ENCODE results near the gene NTHL1.

Gene NTHL1

DNA sequence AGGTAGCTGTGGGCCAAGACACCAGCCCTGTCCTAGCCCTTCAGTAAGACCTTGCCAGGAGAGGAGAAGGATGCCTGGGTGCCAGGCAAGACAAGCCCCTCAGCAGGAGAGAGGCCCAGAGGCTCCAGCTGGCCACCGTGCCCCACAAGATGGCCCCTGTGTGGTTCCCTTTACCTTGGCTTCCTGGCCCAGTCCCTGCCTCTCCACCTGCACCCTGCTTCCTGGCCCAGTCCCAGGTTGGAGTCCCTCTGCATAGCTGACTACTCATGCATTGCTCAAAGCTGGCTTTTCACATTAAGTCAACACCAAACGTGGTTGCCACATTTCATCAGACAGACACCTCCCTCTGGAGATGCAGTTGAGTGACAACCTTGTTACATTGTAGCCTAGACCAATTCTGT is 53.9 kb downstream of the NTHL1 start:
- ATAC-seq (ENCODE audit: insufficient read depth, low read depth): no peak
- DNase-seq: no peak

GRCh38 chr16:1992704-1993317 is 54.8 kb downstream of the NTHL1 start:
- no peak overlapping the region for H3K27ac ChIP-seq (ENCODE audit: low read length)
- H2AFZ ChIP-seq (ENCODE audit: low read depth, low read length): no peak overlapping the region
- no peak overlapping the region for H3K4me3 ChIP-seq (ENCODE audit: low read depth in 1 of 2, low read length in 2 of 2)
- no peaks in the 10 kb centered on the region for H3K79me2 ChIP-seq (ENCODE audit: insufficient read depth, low read length)
- H3K9ac ChIP-seq (ENCODE audit: low read depth, low read length): no peak overlapping the region
- peaks cover 10% of the 10 kb centered on the region for H3K36me3 ChIP-seq (ENCODE audit: insufficient read depth, low read length)
- H4K20me1 ChIP-seq (ENCODE audit: insufficient read depth, low read length): 0 out of 2 replicates have a peak, but pooled peaks cover 5% of the 10 kb centered on the region
- no peaks in the 10 kb centered on the region for H3K4me1 ChIP-seq (ENCODE audit: insufficient read depth, low read length)
- ATAC-seq (ENCODE audit: insufficient read depth, low read depth) (no peak), DNase-seq (no peak)
- no peaks in the 10 kb centered on the region for H3K9me3 ChIP-seq (ENCODE audit: insufficient read depth, low read length, severe bottlenecking)
- no peak overlapping the region for H3K4me2 ChIP-seq (ENCODE audit: insufficient read depth, low read length)
- no peak for TF ChIP-seq EZH2 (IDR thresholded peaks at IDR 0.05; ENCODE audit: borderline replicate concordance, low read depth, low read length, severe bottlenecking)
- TF ChIP-seq, protein P1, sequence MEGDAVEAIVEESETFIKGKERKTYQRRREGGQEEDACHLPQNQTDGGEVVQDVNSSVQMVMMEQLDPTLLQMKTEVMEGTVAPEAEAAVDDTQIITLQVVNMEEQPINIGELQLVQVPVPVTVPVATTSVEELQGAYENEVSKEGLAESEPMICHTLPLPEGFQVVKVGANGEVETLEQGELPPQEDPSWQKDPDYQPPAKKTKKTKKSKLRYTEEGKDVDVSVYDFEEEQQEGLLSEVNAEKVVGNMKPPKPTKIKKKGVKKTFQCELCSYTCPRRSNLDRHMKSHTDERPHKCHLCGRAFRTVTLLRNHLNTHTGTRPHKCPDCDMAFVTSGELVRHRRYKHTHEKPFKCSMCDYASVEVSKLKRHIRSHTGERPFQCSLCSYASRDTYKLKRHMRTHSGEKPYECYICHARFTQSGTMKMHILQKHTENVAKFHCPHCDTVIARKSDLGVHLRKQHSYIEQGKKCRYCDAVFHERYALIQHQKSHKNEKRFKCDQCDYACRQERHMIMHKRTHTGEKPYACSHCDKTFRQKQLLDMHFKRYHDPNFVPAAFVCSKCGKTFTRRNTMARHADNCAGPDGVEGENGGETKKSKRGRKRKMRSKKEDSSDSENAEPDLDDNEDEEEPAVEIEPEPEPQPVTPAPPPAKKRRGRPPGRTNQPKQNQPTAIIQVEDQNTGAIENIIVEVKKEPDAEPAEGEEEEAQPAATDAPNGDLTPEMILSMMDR (IDR thresholded peaks at IDR 0.05; ENCODE audit: borderline replicate concordance, extremely low read depth, low read length, poor library complexity, severe bottlenecking): no peak
- H3K27me3 ChIP-seq (ENCODE audit: insufficient read depth, low read length, poor library complexity): no peaks in the 10 kb centered on the region

More for the DNA sequence above, 53.9 kb downstream of the NTHL1 start:
- no peak overlapping the region for H3K4me2 ChIP-seq (ENCODE audit: insufficient read depth, low read length)
- no peaks in the 10 kb centered on the region for H3K9me3 ChIP-seq (ENCODE audit: insufficient read depth, low read length, severe bottlenecking)
- H3K27me3 ChIP-seq (ENCODE audit: insufficient read depth, low read length, poor library complexity): no peaks in the 10 kb centered on the region
- no peak overlapping the region for H2AFZ ChIP-seq (ENCODE audit: low read depth, low read length)
- 0 out of 2 replicates have a peak, but pooled peaks cover 5% of the 10 kb centered on the region for H4K20me1 ChIP-seq (ENCODE audit: insufficient read depth, low read length)
- no peak overlapping the region for H3K27ac ChIP-seq (ENCODE audit: low read length)
- no peak overlapping the region for H3K4me3 ChIP-seq (ENCODE audit: low read depth in 1 of 2, low read length in 2 of 2)
- no peak for TF ChIP-seq EZH2 (IDR thresholded peaks at IDR 0.05; ENCODE audit: borderline replicate concordance, low read depth, low read length, severe bottlenecking)
- TF ChIP-seq, protein P1 (IDR thresholded peaks at IDR 0.05; ENCODE audit: borderline replicate concordance, extremely low read depth, low read length, poor library complexity, severe bottlenecking): no peak
- no peak overlapping the region for H3K9ac ChIP-seq (ENCODE audit: low read depth, low read length)
- peaks cover 19% of the 10 kb centered on the region for H3K36me3 ChIP-seq (ENCODE audit: insufficient read depth, low read length)
- H3K4me1 ChIP-seq (ENCODE audit: insufficient read depth, low read length): no peaks in the 10 kb centered on the region
- no peaks in the 10 kb centered on the region for H3K79me2 ChIP-seq (ENCODE audit: insufficient read depth, low read length)

DNA sequence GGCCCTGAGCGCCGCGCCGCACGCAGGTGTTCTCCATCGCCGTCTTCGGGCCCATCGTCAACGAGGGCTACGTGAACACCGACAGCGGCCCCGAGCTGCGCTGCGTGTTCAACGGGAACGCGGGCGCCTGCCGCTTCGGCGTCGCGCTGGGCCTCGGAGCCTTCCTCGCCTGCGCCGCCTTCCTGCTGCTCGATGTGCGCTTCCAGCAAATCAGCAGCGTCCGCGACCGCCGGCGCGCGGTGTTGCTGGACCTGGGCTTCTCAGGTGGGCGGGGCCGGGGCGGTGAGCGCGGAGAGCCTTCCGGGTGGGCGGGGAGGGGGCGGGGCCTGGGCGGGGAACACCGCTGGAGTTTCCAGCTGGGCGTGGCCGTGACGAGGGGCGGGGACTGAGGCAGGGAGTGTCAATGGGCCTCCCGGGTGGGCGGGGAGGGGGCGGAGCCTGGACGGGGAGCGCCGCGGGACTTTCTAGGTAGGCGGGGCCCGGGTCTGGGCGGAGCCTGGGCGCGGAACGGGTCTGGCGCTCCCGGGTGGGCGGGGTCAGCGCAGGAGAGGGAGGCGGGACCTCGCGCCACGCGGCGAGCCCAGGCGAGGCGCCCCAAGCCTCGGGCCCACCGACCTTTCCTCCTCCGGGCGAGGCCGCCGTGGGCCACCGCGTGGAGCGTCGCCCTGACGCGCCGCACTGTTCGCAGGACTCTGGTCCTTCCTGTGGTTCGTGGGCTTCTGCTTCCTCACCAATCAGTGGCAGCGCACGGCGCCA is 55.5 kb downstream of the NTHL1 start:
- H3K9me3 ChIP-seq (ENCODE audit: insufficient read depth, low read length, severe bottlenecking): no peaks in the 10 kb centered on the region
- H3K36me3 ChIP-seq (ENCODE audit: insufficient read depth, low read length): peaks cover 6% of the 10 kb centered on the region; the same call in 1 of the 2 replicates
- no peaks in the 10 kb centered on the region for H3K79me2 ChIP-seq (ENCODE audit: insufficient read depth, low read length)
- H3K27me3 ChIP-seq (ENCODE audit: insufficient read depth, low read length, poor library complexity): no peaks in the 10 kb centered on the region
- H3K9ac ChIP-seq (ENCODE audit: low read depth, low read length): no peak overlapping the region
- H2AFZ ChIP-seq (ENCODE audit: low read depth, low read length): no peak overlapping the region
- H3K4me3 ChIP-seq (ENCODE audit: low read depth in 1 of 2, low read length in 2 of 2): no peak overlapping the region
- TF ChIP-seq, protein P1 (IDR thresholded peaks at IDR 0.05; ENCODE audit: borderline replicate concordance, extremely low read depth, low read length, poor library complexity, severe bottlenecking): no peak
- TF ChIP-seq EZH2 (IDR thresholded peaks at IDR 0.05; ENCODE audit: borderline replicate concordance, low read depth, low read length, severe bottlenecking): no peak
- ATAC-seq (ENCODE audit: insufficient read depth, low read depth) (no peak), DNase-seq (no peak)
- H3K4me2 ChIP-seq (ENCODE audit: insufficient read depth, low read length): no peak overlapping the region
- H4K20me1 ChIP-seq (ENCODE audit: insufficient read depth, low read length): 0 out of 2 replicates have a peak, but pooled peaks cover 5% of the 10 kb centered on the region
- no peaks in the 10 kb centered on the region for H3K4me1 ChIP-seq (ENCODE audit: insufficient read depth, low read length)
- no peak overlapping the region for H3K27ac ChIP-seq (ENCODE audit: low read length)

All from DND-41 (cell line).